ENCODE data around the gene RBBP4.
"Not testable (repeated sequence)": the region's sequence is repeated elsewhere in the genome, so short reads cannot be mapped to it uniquely, and the experiment has no call there.

The RBBP4 gene

GRCh38 chr1:32695098-32695904, 44.3 kb downstream of the RBBP4 start:
- no CpG with 5 or more reads among the region's 17 CpGs for WGBS, 2 donors (ENCODE audit: extremely low coverage in 2 of 2, insufficient read length in 2 of 2, insufficient replicate concordance in 1 of 2)
- H3K27ac ChIP-seq (replicated peaks; ENCODE audit: low read length), result no peak overlapping the region

GRCh38 chr1:32696041-32696440, 45.0 kb downstream of the RBBP4 start:
- DNase-seq (ENCODE audit: low spot score), result no peak
- no peak overlapping the region for H2BK15ac ChIP-seq (ENCODE audit: low read length)
- no peak overlapping the region for H3K4ac ChIP-seq (ENCODE audit: low read length)
- H3K4me1 ChIP-seq (ENCODE audit: control insufficient read depth in 2 of 2, insufficient read depth in 1 of 2, low read depth in 1 of 2, low read length in 2 of 2), result no peaks in the 10 kb centered on the region
- H3K9me3 ChIP-seq (replicated peaks in 1 of 2; ENCODE audit: control insufficient read depth in 2 of 2, insufficient read depth in 1 of 2, low read depth in 1 of 2, low read length in 2 of 2), result no peaks in the 10 kb centered on the region
- H3K4me2 ChIP-seq (ENCODE audit: insufficient read depth, low read length, poor library complexity, severe bottlenecking), result no peak overlapping the region
- no peaks in the 10 kb centered on the region for H3K79me1 ChIP-seq (ENCODE audit: low read depth, low read length)
- H4K91ac ChIP-seq (ENCODE audit: low read depth, low read length, poor library complexity), result no peak overlapping the region
- H2BK12ac ChIP-seq (ENCODE audit: low read length), result no peak overlapping the region
- no peak overlapping the region for H4K8ac ChIP-seq (ENCODE audit: low read depth, low read length)
- no peaks in the 10 kb centered on the region for H3K36me3 ChIP-seq (replicated peaks in 1 of 2; ENCODE audit: control insufficient read depth in 2 of 2, insufficient read depth in 2 of 2, low read length in 2 of 2)
- H2BK120ac ChIP-seq (ENCODE audit: low read depth, low read length), result no peak overlapping the region
- WGBS, 2 donors (ENCODE audit: extremely low coverage in 2 of 2, insufficient read length in 2 of 2, insufficient replicate concordance in 1 of 2), result no CpG with 5 or more reads among the region's 9 CpGs
- no peak overlapping the region for H2AFZ ChIP-seq (ENCODE audit: low read length)
- no peak overlapping the region for H2BK5ac ChIP-seq (ENCODE audit: low read length)
- no peak overlapping the region for H3K23ac ChIP-seq (ENCODE audit: low read depth, low read length, poor library complexity)
- no peak overlapping the region for H2AK5ac ChIP-seq (ENCODE audit: low read depth, low read length)
- H3K9ac ChIP-seq (ENCODE audit: low read depth, low read length, poor library complexity), result no peak overlapping the region
- H3K27me3 ChIP-seq (ENCODE audit: control insufficient read depth in 3 of 3, insufficient read depth in 3 of 3, low read depth in 1 of 3, low read length in 3 of 3), result peaks cover 0 to under 1% (median 0%) of the 10 kb centered on the region in 3 experiments
- no peak overlapping the region for H3K14ac ChIP-seq (ENCODE audit: low read length)
- no peak overlapping the region for H3K4me3 ChIP-seq (ENCODE audit: low read length in 2 of 2)
- H3K27ac ChIP-seq (replicated peaks; ENCODE audit: low read length), result no peak overlapping the region
- H3K18ac ChIP-seq (ENCODE audit: low read length), result no peak overlapping the region

More at GRCh38 chr1:32695098-32695904, 44.3 kb downstream of the RBBP4 start:
- no peak overlapping the region for H4K91ac ChIP-seq (ENCODE audit: low read depth, low read length, poor library complexity)
- H3K23ac ChIP-seq (ENCODE audit: low read depth, low read length, poor library complexity), result no peak overlapping the region
- no peaks in the 10 kb centered on the region for H3K9me3 ChIP-seq (replicated peaks in 1 of 2; ENCODE audit: control insufficient read depth in 2 of 2, insufficient read depth in 1 of 2, low read depth in 1 of 2, low read length in 2 of 2)
- no peaks in the 10 kb centered on the region for H3K36me3 ChIP-seq (replicated peaks in 1 of 2; ENCODE audit: control insufficient read depth in 2 of 2, insufficient read depth in 2 of 2, low read length in 2 of 2)
- H3K4me2 ChIP-seq (ENCODE audit: insufficient read depth, low read length, poor library complexity, severe bottlenecking), result no peak overlapping the region
- H3K4ac ChIP-seq (ENCODE audit: low read length), result no peak overlapping the region
- no peak overlapping the region for H2AK5ac ChIP-seq (ENCODE audit: low read depth, low read length)
- no peak overlapping the region for H3K9ac ChIP-seq (ENCODE audit: low read depth, low read length, poor library complexity)
- no peak overlapping the region for H4K8ac ChIP-seq (ENCODE audit: low read depth, low read length)
- H3K4me1 ChIP-seq (ENCODE audit: control insufficient read depth in 2 of 2, insufficient read depth in 1 of 2, low read depth in 1 of 2, low read length in 2 of 2), result no peaks in the 10 kb centered on the region
- H2BK5ac ChIP-seq (ENCODE audit: low read length), result no peak overlapping the region
- no peaks in the 10 kb centered on the region for H3K79me1 ChIP-seq (ENCODE audit: low read depth, low read length)
- H3K14ac ChIP-seq (ENCODE audit: low read length), result no peak overlapping the region
- H3K27me3 ChIP-seq (ENCODE audit: control insufficient read depth in 3 of 3, insufficient read depth in 3 of 3, low read depth in 1 of 3, low read length in 3 of 3), result no peaks in the 10 kb centered on the region
- no peak overlapping the region for H2BK120ac ChIP-seq (ENCODE audit: low read depth, low read length)
- no peak overlapping the region for H2BK15ac ChIP-seq (ENCODE audit: low read length)
- no peak overlapping the region for H2AFZ ChIP-seq (ENCODE audit: low read length)
- H2BK12ac ChIP-seq (ENCODE audit: low read length), result no peak overlapping the region
- no peak overlapping the region for H3K4me3 ChIP-seq (ENCODE audit: low read length in 2 of 2)
- no peak overlapping the region for H3K18ac ChIP-seq (ENCODE audit: low read length)
- no peak for DNase-seq (ENCODE audit: low spot score)

- H2BK12ac ChIP-seq (ENCODE audit: low read length); H3K4me2 ChIP-seq (ENCODE audit: insufficient read depth, low read length, poor library complexity, severe bottlenecking); DNase-seq (ENCODE audit: low spot score); H2BK120ac ChIP-seq (ENCODE audit: low read depth, low read length); H4K91ac ChIP-seq (ENCODE audit: low read depth, low read length, poor library complexity); H3K14ac ChIP-seq (ENCODE audit: low read length); H3K4me3 ChIP-seq (ENCODE audit: low read length in 2 of 2); H3K79me1 ChIP-seq (ENCODE audit: low read depth, low read length); H3K36me3 ChIP-seq (replicated peaks in 1 of 2; ENCODE audit: control insufficient read depth in 2 of 2, insufficient read depth in 2 of 2, low read length in 2 of 2); H2AFZ ChIP-seq (ENCODE audit: low read length); H3K4me1 ChIP-seq (ENCODE audit: control insufficient read depth in 2 of 2, insufficient read depth in 1 of 2, low read depth in 1 of 2, low read length in 2 of 2); H2BK5ac ChIP-seq (ENCODE audit: low read length); H3K9me3 ChIP-seq (replicated peaks in 1 of 2; ENCODE audit: control insufficient read depth in 2 of 2, insufficient read depth in 1 of 2, low read depth in 1 of 2, low read length in 2 of 2); H2BK15ac ChIP-seq (ENCODE audit: low read length); H3K18ac ChIP-seq (ENCODE audit: low read length); H3K9ac ChIP-seq (ENCODE audit: low read depth, low read length, poor library complexity); H3K27ac ChIP-seq (replicated peaks; ENCODE audit: low read length); H4K8ac ChIP-seq (ENCODE audit: low read depth, low read length); H3K4ac ChIP-seq (ENCODE audit: low read length); H3K23ac ChIP-seq (ENCODE audit: low read depth, low read length, poor library complexity); H2AK5ac ChIP-seq (ENCODE audit: low read depth, low read length): not testable (repeated sequence)
- WGBS, 2 donors (ENCODE audit: extremely low coverage in 2 of 2, insufficient read length in 2 of 2, insufficient replicate concordance in 1 of 2), result no CpG with 5 or more reads among the region's 8 CpGs
- H3K27me3 ChIP-seq (ENCODE audit: control insufficient read depth in 3 of 3, insufficient read depth in 3 of 3, low read depth in 1 of 3, low read length in 3 of 3), result peaks cover 0 to 10% (median 7%) of the 10 kb centered on the region in 3 experiments
Observed at GRCh38 chr1:32696996-32697395, 46.0 kb downstream of the RBBP4 start.

GRCh38 chr1:32701421-32701911, 50.5 kb downstream of the RBBP4 start:
- Histone ChIP-seq H2BK12ac (ENCODE audit: low read length) (no peak overlapping the region), H2BK15ac (ENCODE audit: low read length) (no peak overlapping the region), H3K4me3 (ENCODE audit: low read length in 2 of 2) (no peak overlapping the region), H3K4me2 (ENCODE audit: insufficient read depth, low read length, poor library complexity, severe bottlenecking) (no peak overlapping the region), H3K36me3 (replicated peaks in 1 of 2; ENCODE audit: control insufficient read depth in 2 of 2, insufficient read depth in 2 of 2, low read length in 2 of 2) (no peaks in the 10 kb centered on the region), H3K9me3 (replicated peaks in 1 of 2; ENCODE audit: control insufficient read depth in 2 of 2, insufficient read depth in 1 of 2, low read depth in 1 of 2, low read length in 2 of 2) (peaks cover 0 to 4% of the 10 kb centered on the region in 2 donors), H3K4ac (ENCODE audit: low read length) (no peak overlapping the region), H2BK5ac (ENCODE audit: low read length) (no peak overlapping the region), H4K8ac (ENCODE audit: low read depth, low read length) (no peak overlapping the region), H3K79me1 (ENCODE audit: low read depth, low read length) (peaks cover 2% of the 10 kb centered on the region), H3K14ac (ENCODE audit: low read length) (no peak overlapping the region), H3K27me3 (ENCODE audit: control insufficient read depth in 3 of 3, insufficient read depth in 3 of 3, low read depth in 1 of 3, low read length in 3 of 3) (peaks cover 3 to 47% (median 29%) of the 10 kb centered on the region in 3 experiments), H4K91ac (ENCODE audit: low read depth, low read length, poor library complexity) (no peak overlapping the region), H3K23ac (ENCODE audit: low read depth, low read length, poor library complexity) (no peak overlapping the region), H2AFZ (ENCODE audit: low read length) (peak overlapping the region; percentile 89), H3K4me1 (ENCODE audit: control insufficient read depth in 2 of 2, insufficient read depth in 1 of 2, low read depth in 1 of 2, low read length in 2 of 2) (peaks cover 10 to 16% of the 10 kb centered on the region in 2 donors), H2AK5ac (ENCODE audit: low read depth, low read length) (peak overlapping the region; percentile 15), H3K27ac (replicated peaks; ENCODE audit: low read length) (no peak overlapping the region), H3K9ac (ENCODE audit: low read depth, low read length, poor library complexity) (no peak overlapping the region), H3K18ac (ENCODE audit: low read length) (no peak overlapping the region), H2BK120ac (ENCODE audit: low read depth, low read length) (no peak overlapping the region)
- no peak for DNase-seq (ENCODE audit: low spot score)
- no CpG with 5 or more reads among the region's 6 CpGs for WGBS, 2 donors (ENCODE audit: extremely low coverage in 2 of 2, insufficient read length in 2 of 2, insufficient replicate concordance in 1 of 2)
